Ishikawa (cell line): Measurements from ENCODE around the gene DNAH9.
A peak's percentile ranks its signal among the peaks of the same experiment; 100 is the strongest.

Source experiments
- CEBPB ChIP-seq: IDR thresholded peaks from 2 replicates; pipeline ENCODE4 v1.6.1; 2012
- CREB1 ChIP-seq: IDR thresholded peaks from 2 replicates; pipeline ENCODE4 v1.6.1; 2012; ENCODE audit warnings: low read depth
- EGR1 ChIP-seq: IDR thresholded peaks from 2 replicates; pipeline ENCODE4 v1.6.1; 2012
- EP300 ChIP-seq: IDR thresholded peaks from 2 replicates; pipeline ENCODE4 v1.6.1; 2012; ENCODE audit warnings: borderline replicate concordance
- FOXM1 ChIP-seq: IDR thresholded peaks from 2 replicates; pipeline ENCODE4 v1.6.1; 2012; ENCODE audit warnings: low read depth, borderline replicate concordance
- MAX ChIP-seq: IDR thresholded peaks from 2 replicates; pipeline ENCODE4 v1.6.1; 2012
- NFIC ChIP-seq: IDR thresholded peaks from 2 replicates; pipeline ENCODE4 v1.6.1; 2012
- RAD21 ChIP-seq: IDR thresholded peaks from 2 replicates; pipeline ENCODE4 v1.6.1; 2012; ENCODE audit warnings: low read depth
- REST ChIP-seq: IDR thresholded peaks from 2 replicates; pipeline ENCODE4 v1.6.1; 2012; ENCODE audit warnings: low read depth, mild to moderate bottlenecking
- TAF1 ChIP-seq: IDR thresholded peaks from 2 replicates; pipeline ENCODE4 v1.6.1; 2012; ENCODE audit warnings: low read depth, mild to moderate bottlenecking
- TCF12 ChIP-seq: IDR thresholded peaks from 2 replicates; pipeline ENCODE4 v1.6.1; 2012; ENCODE audit warnings: low read depth
- TEAD4 ChIP-seq: IDR thresholded peaks from 2 replicates; pipeline ENCODE4 v1.6.1; 2012
- USF1 ChIP-seq: IDR thresholded peaks from 2 replicates; pipeline ENCODE4 v1.6.1; 2012
- YY1 ChIP-seq: IDR thresholded peaks from 2 replicates; pipeline ENCODE4 v1.6.1; 2012; ENCODE audit warnings: low read depth
- ZBTB7A ChIP-seq: IDR thresholded peaks from 2 replicates; pipeline ENCODE4 v1.6.1; 2012; ENCODE audit warnings: low read depth

The DNAH9 gene

GRCh38 chr17:11869680-11870394, 271.6 kb downstream of the DNAH9 start:
- no peak for TF ChIP-seq TAF1
- no peak for TF ChIP-seq TEAD4
- no peak for TF ChIP-seq CREB1
- no peak for TF ChIP-seq RAD21
- no peak for TF ChIP-seq TCF12
- no peak for TF ChIP-seq MAX
- TF ChIP-seq FOXM1: no peak
- TF ChIP-seq YY1: no peak
- no peak for TF ChIP-seq EP300
- no peak for TF ChIP-seq EGR1
- no peak for TF ChIP-seq REST
- TF ChIP-seq ZBTB7A: no peak
- TF ChIP-seq CEBPB: no peak
- no peak for TF ChIP-seq USF1
- no peak for TF ChIP-seq NFIC

- TF ChIP-seq ZBTB7A: no peak
Observed at GRCh38 chr17:11871773-11872172, 273.5 kb downstream of the DNAH9 start.

- no peak for TF ChIP-seq USF1
- no peak for TF ChIP-seq TAF1
- TF ChIP-seq REST: no peak
Observed at GRCh38 chr17:11874756-11875155, 276.5 kb downstream of the DNAH9 start.

GRCh38 chr17:11880714-11881113, 282.4 kb downstream of the DNAH9 start:
- TF ChIP-seq TAF1: no peak
- peak; percentile 39 for TF ChIP-seq RAD21
- TF ChIP-seq EGR1: no peak
- TF ChIP-seq TCF12: no peak
- no peak for TF ChIP-seq YY1
- TF ChIP-seq ZBTB7A: no peak
- TF ChIP-seq EP300: no peak
- no peak for TF ChIP-seq NFIC
- no peak for TF ChIP-seq REST

- TF ChIP-seq FOXM1 (no peak), TAF1 (no peak), REST (no peak), CEBPB (no peak), EP300 (no peak), MAX (no peak), EGR1 (no peak), RAD21 (no peak), NFIC (no peak), ZBTB7A (no peak)
Observed at GRCh38 chr17:11882716-11883115, 284.4 kb downstream of the DNAH9 start.
